ENCODE results near the gene EMB. TPM values are rescaled to one million over a fixed set of nuclear protein-coding genes. Genes with fewer than 3 reads are reported as not detected.
A peak's percentile ranks its signal among the peaks of the same experiment; 100 is the strongest.
"Not testable (repeated sequence)": the region's sequence is repeated elsewhere in the genome, so short reads cannot be mapped to it uniquely, and the experiment has no call there.

Gene EMB
- total RNA-seq, 1 donor from 2014 or later, result 35.3 TPM

- H3K27me3 ChIP-seq, result no peaks in the 10 kb centered on the region
- no peak for ATAC-seq
Observed at GRCh38 chr5:50447941-50448340, 6.9 kb upstream of the EMB start.

GRCh38 chr5:50447228-50447627 is 6.1 kb upstream of the EMB start:
- Histone ChIP-seq H3K4me3 (no peak overlapping the region), H3K27ac (no peak overlapping the region), H3K36me3 (no peaks in the 10 kb centered on the region), H3K27me3 (no peaks in the 10 kb centered on the region), H3K9me3 (no peaks in the 10 kb centered on the region), H3K4me1 (no peaks in the 10 kb centered on the region)
- DNase-seq, result no peak
- ATAC-seq, result no peak
- TF ChIP-seq CTCF (IDR thresholded peaks at IDR 0.05), result no peak
- intact Hi-C loops (cut with DNase I), result no loop called here

More at GRCh38 chr5:50447941-50448340, 6.9 kb upstream of the EMB start:
- Histone ChIP-seq H3K4me3 (no peak overlapping the region), H3K36me3 (no peaks in the 10 kb centered on the region), H3K27ac (no peak overlapping the region), H3K4me1 (no peaks in the 10 kb centered on the region), H3K9me3 (no peaks in the 10 kb centered on the region)
- TF ChIP-seq CTCF (IDR thresholded peaks at IDR 0.05), result no peak
- DNase-seq, result no peak
- intact Hi-C loops (cut with DNase I), result no loop called here

- no peak for TF ChIP-seq CTCF (IDR thresholded peaks at IDR 0.05)
- ATAC-seq (no peak), DNase-seq (no peak)
- H3K27me3 ChIP-seq, result peaks cover 7% of the 10 kb centered on the region
- peaks cover 2% of the 10 kb centered on the region for H3K4me1 ChIP-seq
- no peaks in the 10 kb centered on the region for H3K9me3 ChIP-seq
- H3K36me3 ChIP-seq, result no peaks in the 10 kb centered on the region
- intact Hi-C loops (cut with DNase I), result no loop called here
- no peak overlapping the region for H3K4me3 ChIP-seq
- H3K27ac ChIP-seq, result no peak overlapping the region
Observed at GRCh38 chr5:50445296-50445949, 4.3 kb upstream of the EMB start.

GRCh38 chr5:50442559-50443539 is 1.8 kb upstream of the EMB start:
- H3K36me3 ChIP-seq; H3K4me3 ChIP-seq; H3K27me3 ChIP-seq; H3K27ac ChIP-seq; intact Hi-C loops (cut with DNase I); H3K9me3 ChIP-seq; DNase-seq; ATAC-seq; H3K4me1 ChIP-seq: not testable (repeated sequence)

GRCh38 chr5:50441493-50441955 is 436 bp upstream of the EMB start:
- TF ChIP-seq CTCF (IDR thresholded peaks at IDR 0.05), result no peak
- Histone ChIP-seq H3K27ac (peak overlapping the region; percentile 78), H3K27me3 (peaks cover 8% of the 10 kb centered on the region), H3K4me3 (peak overlapping the region; percentile 60), H3K36me3 (no peaks in the 10 kb centered on the region), H3K9me3 (no peaks in the 10 kb centered on the region), H3K4me1 (peaks cover 6% of the 10 kb centered on the region)
- intact Hi-C loops (cut with DNase I), result no loop called here
- ATAC-seq, result no peak
- no peak for DNase-seq

- no peaks in the 10 kb centered on the region for H3K36me3 ChIP-seq
- H3K4me1 ChIP-seq, result peaks cover 6% of the 10 kb centered on the region
- DNase-seq (no peak), ATAC-seq (no peak)
- intact Hi-C loops (cut with DNase I), result no loop called here
- no peak overlapping the region for H3K27ac ChIP-seq
- peaks cover 8% of the 10 kb centered on the region for H3K27me3 ChIP-seq
- no peaks in the 10 kb centered on the region for H3K9me3 ChIP-seq
- TF ChIP-seq CTCF (IDR thresholded peaks at IDR 0.05), result no peak
- H3K4me3 ChIP-seq, result peak overlapping the region; percentile 60
Observed at GRCh38 chr5:50439221-50439620, 1.9 kb downstream of the EMB start.

GRCh38 chr5:50438060-50438459 is 3.0 kb downstream of the EMB start:
- H3K27me3 ChIP-seq; ATAC-seq; intact Hi-C loops (cut with DNase I); H3K4me3 ChIP-seq; DNase-seq; H3K27ac ChIP-seq; H3K36me3 ChIP-seq; H3K9me3 ChIP-seq; H3K4me1 ChIP-seq: not testable (repeated sequence)

All from upper lobe of right lung (tissue), 1 donor.